Glomerular endothelial cell (primary cell): ENCODE measurements around the gene BAHD1. TPM values are rescaled to one million over a fixed set of nuclear protein-coding genes. Genes with fewer than 3 reads are reported as not detected.

Experiments used
- total RNA-seq: library from RNA; depleted of rRNA; stranded (reverse); fragments of >200 nt; gene quantifications from 2 replicates; pipeline ENCODE4 v1.2.3, GENCODE V29; 2015

The BAHD1 gene
- total RNA-seq, 1 donor from 2014 or later: 23.0 TPM

Other genes with a start within 250 kb of the BAHD1 start
- not detected in 2 replicates for gene PAK6, start 201.9 kb upstream of the BAHD1 start, total RNA-seq
- 0.18 TPM in 1 of 2 replicates, not detected in the other for gene ANKRD63, start 157.9 kb upstream of the BAHD1 start, total RNA-seq
- gene PLCB2, start 133.0 kb upstream of the BAHD1 start, total RNA-seq: 3.0 and 5.1 TPM in 2 replicates
- gene INAFM2, start 117.3 kb upstream of the BAHD1 start, total RNA-seq: 13.5 and 20.7 TPM in 2 replicates
- 11.8 and 20.0 TPM in 2 replicates for gene CCDC9B, start 100.0 kb upstream of the BAHD1 start, total RNA-seq
- not detected in 2 replicates for gene PHGR1, start 89.9 kb upstream of the BAHD1 start, total RNA-seq
- 3.9 TPM in 1 of 2 replicates, not detected in the other for gene DISP2, start 82.7 kb upstream of the BAHD1 start, total RNA-seq
- gene KNSTRN, start 58.2 kb upstream of the BAHD1 start, total RNA-seq: 16.5 and 20.2 TPM in 2 replicates
- 50.6 and 54.8 TPM in 2 replicates for gene IVD, start 35.2 kb upstream of the BAHD1 start, total RNA-seq
- 35.5 and 51.1 TPM in 2 replicates for gene CHST14, start 30.0 kb downstream of the BAHD1 start, total RNA-seq
- gene CCDC32, start 124.1 kb downstream of the BAHD1 start, total RNA-seq: 26.9 and 44.0 TPM in 2 replicates
- 9.7 and 10.6 TPM in 2 replicates for gene RPUSD2, start 128.3 kb downstream of the BAHD1 start, total RNA-seq
- gene KNL1, start 153.3 kb downstream of the BAHD1 start, total RNA-seq: 4.2 and 10.8 TPM in 2 replicates